K562 (cell line): ENCODE data around the gene LIX1L. TPM values are rescaled to one million over a fixed set of nuclear protein-coding genes. Genes with fewer than 3 reads are reported as not detected.

Experiments used
- CBX2 ChIP-seq: fragments of 200-600 bp; sonication (generic); IDR thresholded peaks from one replicate; pipeline ENCODE4 v1.6.1; 2012; ENCODE audit warnings: mild to moderate bottlenecking, low read length, inconsistent platforms; ENCODE audit not compliant: insufficient read depth, poor library complexity, severe bottlenecking
- ETS2 ChIP-seq: IDR thresholded peaks from 2 replicates; pipeline ENCODE4 v1.6.1; 2016; ENCODE audit warnings: borderline replicate concordance, missing genetic modification characterization, mild to moderate bottlenecking, moderate library complexity, missing compliant biosample characterization; ENCODE audit not compliant: poor library complexity, severe bottlenecking
- HDAC2 ChIP-seq: fragments of 450-650 bp; IDR thresholded peaks from 2 replicates; pipeline ENCODE4 v1.6.1; 2016; ENCODE audit warnings: mild to moderate bottlenecking
- PURB ChIP-seq: sonication (generic); formaldehyde crosslinking; IDR thresholded peaks from 2 replicates; pipeline ENCODE4 v1.9.0; 2021; ENCODE audit warnings: low read depth, mild to moderate bottlenecking, missing genetic modification reagents
- RBM39 ChIP-seq: fragments of 200-400 bp; formaldehyde crosslinking; optimal IDR thresholded peaks from 2 replicates; pipeline ENCODE3; 2018; ENCODE audit warnings: low read depth, low read length
- SOX6 ChIP-seq: fragments of 450-650 bp; IDR thresholded peaks from 2 replicates; pipeline ENCODE4 v1.6.1; 2014; ENCODE audit warnings: mild to moderate bottlenecking
- SP1 ChIP-seq: sonication (generic); formaldehyde crosslinking; IDR thresholded peaks from 2 replicates; pipeline ENCODE4 v1.8.1; 2022; ENCODE audit warnings: mild to moderate bottlenecking, missing genetic modification reagents
- TRIM24 ChIP-seq, 2 experiments: fragments of 450-650 bp; IDR thresholded peaks; 2 replicates each; pipeline ENCODE4 v1.6.1; 2016
- TSC22D4 ChIP-seq: fragments of 450-650 bp; IDR thresholded peaks from 2 replicates; pipeline ENCODE4 v1.6.1; 2016; ENCODE audit warnings: missing genetic modification characterization, missing biosample characterization, control low read depth
- ZNF507 ChIP-seq: conservative IDR thresholded peaks from 2 replicates; pipeline ENCODE4 v1.6.1; 2017; ENCODE audit warnings: missing genetic modification characterization, missing compliant biosample characterization
- ZNF551 ChIP-seq: fragments of 250-450 bp; sonication (Bioruptor Pico); IDR thresholded peaks from 2 replicates; pipeline ENCODE4 v1.5.0; 2021; ENCODE audit warnings: mild to moderate bottlenecking, moderate library complexity
- ZNF586 ChIP-seq: fragments of 450-650 bp; formaldehyde crosslinking; conservative IDR thresholded peaks from 2 replicates; pipeline ENCODE4 v1.4.0; 2020; ENCODE audit warnings: mild to moderate bottlenecking, moderate library complexity
- ZNF766 ChIP-seq: fragments of 200-800 bp; sonication (Bioruptor generic); conservative IDR thresholded peaks from 2 replicates; pipeline ENCODE4 v1.6.1; 2016; ENCODE audit warnings: missing genetic modification characterization, missing compliant biosample characterization
- ZNF77 ChIP-seq: fragments of 250-450 bp; sonication (Bioruptor Pico); IDR thresholded peaks from 2 replicates; pipeline ENCODE4 v1.5.0; 2020
- polyA plus RNA-seq, 8 experiments: library from polyadenylated mRNA; depleted of rRNA in 4 of 8; stranded (reverse) in 5 of 8; unstranded in 3 of 8; fragments of >200 nt; fragmentation: Nextera tagmentation in 2 of 8; fragmentation: Illumina TruSeq in 1 of 8; extraction: Ambion mirVana in 2 of 8; extraction: Trizol in 1 of 8; gene quantifications; 2 replicates each; pipeline versions ENCODE4 v1.2.1 to v1.2.3, GENCODE V29; 2011 to 2014; ENCODE audit warnings: inconsistent platforms in 1 of 8, missing spikeins in 1 of 8
- total RNA-seq, 7 experiments: library from RNA; depleted of rRNA in 6 of 7; stranded (reverse); fragments of >200 nt in 6 of 7; fragmentation: Illumina TruSeq in 2 of 7; extraction: Trizol in 2 of 7; gene quantifications; 2 replicates each; pipeline versions ENCODE4 v1.2.1 to v1.2.3, GENCODE V29; 2011 to 2021; ENCODE audit warnings: low replicate concordance in 1 of 7
- TF ChIP-seq, protein P1 (sequence below): fragments of 450-650 bp; IDR thresholded peaks from 2 replicates; pipeline ENCODE4 v1.6.1; 2017; ENCODE audit warnings: antibody characterized with exemption
- TF ChIP-seq, protein P2 (sequence below): fragments of 250-450 bp; sonication (Bioruptor Pico); IDR thresholded peaks from 2 replicates; pipeline ENCODE4 v1.8.0; 2021; ENCODE audit warnings: borderline replicate concordance, mild to moderate bottlenecking, moderate library complexity; ENCODE audit not compliant: poor library complexity, severe bottlenecking
- TF ChIP-seq, protein P3 (sequence below): fragments of 250-450 bp; sonication (Bioruptor Pico); IDR thresholded peaks from 2 replicates; pipeline ENCODE4 v1.8.0; 2022; ENCODE audit warnings: inconsistent platforms
- TF ChIP-seq, protein P4 (sequence below): fragments of 450-650 bp; IDR thresholded peaks from 2 replicates; pipeline ENCODE4 v1.6.1; 2017; ENCODE audit warnings: antibody characterized with exemption, mild to moderate bottlenecking

Gene LIX1L
- total and polyA plus RNA-seq, 9 of the 15 experiments (the other 6 are each of a cell fraction or from before 2014, with no cell fraction given) = 4.6 to 26.5 (median 12.5) TPM

DNA sequence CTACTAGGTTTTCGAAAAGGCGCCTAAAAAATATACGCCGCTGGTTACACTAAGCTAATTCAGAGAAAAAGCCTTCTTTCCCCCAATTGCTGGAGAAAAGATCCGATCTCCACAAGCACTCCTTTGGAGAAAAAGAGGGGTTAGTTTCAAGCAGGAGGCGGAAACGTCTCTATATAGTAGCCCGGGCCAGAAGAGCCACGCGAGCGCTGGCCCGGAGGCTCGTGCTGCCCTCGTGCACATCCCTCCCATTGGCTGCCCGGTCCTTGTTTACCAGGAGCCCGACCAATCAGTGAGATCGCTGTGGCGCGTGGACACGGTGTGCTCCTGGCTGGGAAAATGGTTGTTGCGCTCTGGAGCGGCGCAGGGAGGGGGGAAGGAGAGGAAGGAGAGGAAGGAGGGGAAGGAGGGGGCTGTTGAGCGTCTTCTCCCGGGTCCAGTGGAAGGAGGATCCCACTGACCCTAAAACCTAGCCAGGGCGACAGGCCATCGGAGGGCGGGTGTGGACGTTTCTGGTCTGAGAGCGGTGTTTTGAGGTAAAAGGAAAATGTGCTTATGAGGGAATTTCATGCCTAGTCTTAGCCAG is 38.7 kb upstream of the LIX1L start, which contains the start of gene TXNIP (continued):
- TF ChIP-seq ZNF507 (tag) = no peak
- TF ChIP-seq TSC22D4 = no peak
- TF ChIP-seq HDAC2 = peak; percentile 36; the same call in 1 of the 2 replicates
- no peak for TF ChIP-seq CBX2
- TF ChIP-seq, protein P1, sequence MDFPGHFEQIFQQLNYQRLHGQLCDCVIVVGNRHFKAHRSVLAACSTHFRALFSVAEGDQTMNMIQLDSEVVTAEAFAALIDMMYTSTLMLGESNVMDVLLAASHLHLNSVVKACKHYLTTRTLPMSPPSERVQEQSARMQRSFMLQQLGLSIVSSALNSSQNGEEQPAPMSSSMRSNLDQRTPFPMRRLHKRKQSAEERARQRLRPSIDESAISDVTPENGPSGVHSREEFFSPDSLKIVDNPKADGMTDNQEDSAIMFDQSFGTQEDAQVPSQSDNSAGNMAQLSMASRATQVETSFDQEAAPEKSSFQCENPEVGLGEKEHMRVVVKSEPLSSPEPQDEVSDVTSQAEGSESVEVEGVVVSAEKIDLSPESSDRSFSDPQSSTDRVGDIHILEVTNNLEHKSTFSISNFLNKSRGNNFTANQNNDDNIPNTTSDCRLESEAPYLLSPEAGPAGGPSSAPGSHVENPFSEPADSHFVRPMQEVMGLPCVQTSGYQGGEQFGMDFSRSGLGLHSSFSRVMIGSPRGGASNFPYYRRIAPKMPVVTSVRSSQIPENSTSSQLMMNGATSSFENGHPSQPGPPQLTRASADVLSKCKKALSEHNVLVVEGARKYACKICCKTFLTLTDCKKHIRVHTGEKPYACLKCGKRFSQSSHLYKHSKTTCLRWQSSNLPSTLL = peak; percentile 98
- no peak for TF ChIP-seq ZNF586 (CRISPR knock-in tag)
- peak; percentile 61 to 84; a peak in 3 of 4 replicates for TF ChIP-seq TRIM24 (IDR thresholded peaks at IDR 0.05)
- no peak for TF ChIP-seq SP1 (CRISPR knock-in tag)
- TF ChIP-seq ETS2 (tag) = no peak
- TF ChIP-seq, protein P2, sequence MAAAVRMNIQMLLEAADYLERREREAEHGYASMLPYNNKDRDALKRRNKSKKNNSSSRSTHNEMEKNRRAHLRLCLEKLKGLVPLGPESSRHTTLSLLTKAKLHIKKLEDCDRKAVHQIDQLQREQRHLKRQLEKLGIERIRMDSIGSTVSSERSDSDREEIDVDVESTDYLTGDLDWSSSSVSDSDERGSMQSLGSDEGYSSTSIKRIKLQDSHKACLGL (CRISPR knock-in tag) = peak; percentile 68
- no peak for TF ChIP-seq RBM39
- TF ChIP-seq, protein P3, sequence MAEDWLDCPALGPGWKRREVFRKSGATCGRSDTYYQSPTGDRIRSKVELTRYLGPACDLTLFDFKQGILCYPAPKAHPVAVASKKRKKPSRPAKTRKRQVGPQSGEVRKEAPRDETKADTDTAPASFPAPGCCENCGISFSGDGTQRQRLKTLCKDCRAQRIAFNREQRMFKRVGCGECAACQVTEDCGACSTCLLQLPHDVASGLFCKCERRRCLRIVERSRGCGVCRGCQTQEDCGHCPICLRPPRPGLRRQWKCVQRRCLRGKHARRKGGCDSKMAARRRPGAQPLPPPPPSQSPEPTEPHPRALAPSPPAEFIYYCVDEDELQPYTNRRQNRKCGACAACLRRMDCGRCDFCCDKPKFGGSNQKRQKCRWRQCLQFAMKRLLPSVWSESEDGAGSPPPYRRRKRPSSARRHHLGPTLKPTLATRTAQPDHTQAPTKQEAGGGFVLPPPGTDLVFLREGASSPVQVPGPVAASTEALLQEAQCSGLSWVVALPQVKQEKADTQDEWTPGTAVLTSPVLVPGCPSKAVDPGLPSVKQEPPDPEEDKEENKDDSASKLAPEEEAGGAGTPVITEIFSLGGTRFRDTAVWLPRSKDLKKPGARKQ (CRISPR knock-in tag) = no peak
- TF ChIP-seq ZNF551 (CRISPR knock-in tag) = 0 out of 2 replicates have a peak, but pooled peaks have one; percentile 61
- no peak for TF ChIP-seq ZNF77 (CRISPR knock-in tag)
- TF ChIP-seq, protein P4, sequence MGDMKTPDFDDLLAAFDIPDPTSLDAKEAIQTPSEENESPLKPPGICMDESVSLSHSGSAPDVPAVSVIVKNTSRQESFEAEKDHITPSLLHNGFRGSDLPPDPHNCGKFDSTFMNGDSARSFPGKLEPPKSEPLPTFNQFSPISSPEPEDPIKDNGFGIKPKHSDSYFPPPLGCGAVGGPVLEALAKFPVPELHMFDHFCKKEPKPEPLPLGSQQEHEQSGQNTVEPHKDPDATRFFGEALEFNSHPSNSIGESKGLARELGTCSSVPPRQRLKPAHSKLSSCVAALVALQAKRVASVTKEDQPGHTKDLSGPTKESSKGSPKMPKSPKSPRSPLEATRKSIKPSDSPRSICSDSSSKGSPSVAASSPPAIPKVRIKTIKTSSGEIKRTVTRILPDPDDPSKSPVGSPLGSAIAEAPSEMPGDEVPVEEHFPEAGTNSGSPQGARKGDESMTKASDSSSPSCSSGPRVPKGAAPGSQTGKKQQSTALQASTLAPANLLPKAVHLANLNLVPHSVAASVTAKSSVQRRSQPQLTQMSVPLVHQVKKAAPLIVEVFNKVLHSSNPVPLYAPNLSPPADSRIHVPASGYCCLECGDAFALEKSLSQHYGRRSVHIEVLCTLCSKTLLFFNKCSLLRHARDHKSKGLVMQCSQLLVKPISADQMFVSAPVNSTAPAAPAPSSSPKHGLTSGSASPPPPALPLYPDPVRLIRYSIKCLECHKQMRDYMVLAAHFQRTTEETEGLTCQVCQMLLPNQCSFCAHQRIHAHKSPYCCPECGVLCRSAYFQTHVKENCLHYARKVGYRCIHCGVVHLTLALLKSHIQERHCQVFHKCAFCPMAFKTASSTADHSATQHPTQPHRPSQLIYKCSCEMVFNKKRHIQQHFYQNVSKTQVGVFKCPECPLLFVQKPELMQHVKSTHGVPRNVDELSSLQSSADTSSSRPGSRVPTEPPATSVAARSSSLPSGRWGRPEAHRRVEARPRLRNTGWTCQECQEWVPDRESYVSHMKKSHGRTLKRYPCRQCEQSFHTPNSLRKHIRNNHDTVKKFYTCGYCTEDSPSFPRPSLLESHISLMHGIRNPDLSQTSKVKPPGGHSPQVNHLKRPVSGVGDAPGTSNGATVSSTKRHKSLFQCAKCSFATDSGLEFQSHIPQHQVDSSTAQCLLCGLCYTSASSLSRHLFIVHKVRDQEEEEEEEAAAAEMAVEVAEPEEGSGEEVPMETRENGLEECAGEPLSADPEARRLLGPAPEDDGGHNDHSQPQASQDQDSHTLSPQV = no peak
- TF ChIP-seq PURB (CRISPR knock-in tag) = no peak
- no peak; the same call in 1 of the 2 replicates for TF ChIP-seq SOX6
- no peak; the same call in 1 of the 2 replicates for TF ChIP-seq ZNF766 (CRISPR knock-in tag)
